H9 (cell line): ENCODE measurements around the gene MARK4. TPM values are rescaled to one million over a fixed set of nuclear protein-coding genes. Genes with fewer than 3 reads are reported as not detected.

Experiments
- DNase-seq: peaks from one replicate; pipeline ENCODE4 v3.0.0-alpha.2; 2017
- H2AFZ ChIP-seq: one replicate; pipeline ENCODE4 v1.6.1; 2013; ENCODE audit warnings: mild to moderate bottlenecking, low read length, control low read depth, moderate library complexity
- H2AK5ac ChIP-seq: 2 replicates; pipeline ENCODE4 v1.6.1; 2013; ENCODE audit warnings: low read length, control low read depth, mixed read lengths; ENCODE audit not compliant: insufficient read length
- H2BK120ac ChIP-seq: one replicate; pipeline ENCODE4 v1.6.1; 2013; ENCODE audit warnings: low read depth, mild to moderate bottlenecking, low read length, control low read depth, inconsistent platforms; ENCODE audit not compliant: poor library complexity, severe bottlenecking
- H2BK12ac ChIP-seq: 2 replicates; pipeline ENCODE4 v1.6.1; 2013; ENCODE audit warnings: low read length, control low read depth, mixed read lengths, low read depth; ENCODE audit not compliant: insufficient read length
- H2BK15ac ChIP-seq: 2 replicates; pipeline ENCODE4 v1.6.1; 2013; ENCODE audit warnings: low read depth, low read length, control low read depth
- H2BK20ac ChIP-seq: one replicate; pipeline ENCODE4 v1.6.1; 2013; ENCODE audit warnings: low read depth, mild to moderate bottlenecking, low read length, control low read depth, inconsistent platforms; ENCODE audit not compliant: poor library complexity, severe bottlenecking
- H2BK5ac ChIP-seq: 2 replicates; pipeline ENCODE4 v1.6.1; 2013; ENCODE audit warnings: low read length, control low read depth, mixed read lengths; ENCODE audit not compliant: insufficient read length
- H3K14ac ChIP-seq: 2 replicates; pipeline ENCODE4 v1.6.1; 2013; ENCODE audit warnings: low read length, control low read depth; ENCODE audit not compliant: insufficient read depth
- H3K18ac ChIP-seq: 2 replicates; pipeline ENCODE4 v1.6.1; 2013; ENCODE audit warnings: low read depth, mild to moderate bottlenecking, mixed read lengths, low read length, control low read depth; ENCODE audit not compliant: insufficient read length
- H3K23ac ChIP-seq: 2 replicates; pipeline ENCODE4 v1.6.1; 2013; ENCODE audit warnings: low read length, control low read depth, mixed read lengths, low read depth; ENCODE audit not compliant: insufficient read length
- H3K23me2 ChIP-seq: 2 replicates; pipeline ENCODE4 v1.6.1; 2013; ENCODE audit warnings: low read depth, mild to moderate bottlenecking, mixed read lengths, low read length, control low read depth; ENCODE audit not compliant: insufficient read length, poor library complexity, severe bottlenecking
- H3K27ac ChIP-seq: 2 replicates; pipeline ENCODE4 v1.5.1; 2013; ENCODE audit warnings: low read length, control low read depth, mixed read lengths, low read depth; ENCODE audit not compliant: insufficient read length
- H3K27me3 ChIP-seq: 2 replicates; pipeline ENCODE4 v1.6.1; 2013; ENCODE audit warnings: low read length, control low read depth, inconsistent platforms; ENCODE audit not compliant: insufficient read depth
- H3K4ac ChIP-seq: 2 replicates; pipeline ENCODE4 v1.6.1; 2013; ENCODE audit warnings: low read depth, mild to moderate bottlenecking, control low read depth, inconsistent platforms, low read length, moderate library complexity
- H3K4me1 ChIP-seq: 2 replicates; pipeline ENCODE4 v1.6.1; 2013; ENCODE audit warnings: low read length, control low read depth, inconsistent platforms; ENCODE audit not compliant: insufficient read depth
- H3K4me2 ChIP-seq: 2 replicates; pipeline ENCODE4 v1.6.1; 2013; ENCODE audit warnings: low read length, control low read depth, mixed read lengths; ENCODE audit not compliant: insufficient read length, insufficient read depth
- H3K56ac ChIP-seq: 2 replicates; pipeline ENCODE4 v1.6.1; 2013; ENCODE audit warnings: low read depth, mild to moderate bottlenecking, mixed read lengths, low read length, control low read depth; ENCODE audit not compliant: insufficient read length
- H3K79me1 ChIP-seq: 2 replicates; pipeline ENCODE4 v1.6.1; 2013; ENCODE audit warnings: low read depth, mild to moderate bottlenecking, moderate library complexity, low read length, control low read depth, inconsistent platforms; ENCODE audit not compliant: insufficient read depth, poor library complexity, severe bottlenecking
- H3K79me2 ChIP-seq: 2 replicates; pipeline ENCODE4 v1.6.1; 2013; ENCODE audit warnings: low read length, control low read depth, inconsistent platforms; ENCODE audit not compliant: insufficient read depth
- H3K9ac ChIP-seq: 2 replicates; pipeline ENCODE4 v1.6.1; 2013; ENCODE audit warnings: low read length, control low read depth, mixed read lengths; ENCODE audit not compliant: insufficient read length; ENCODE audit errors: extremely low read depth
- H3K9me3 ChIP-seq: one replicate; pipeline ENCODE4 v1.6.1; 2013; ENCODE audit warnings: low read depth, low read length, inconsistent platforms; ENCODE audit not compliant: control insufficient read depth
- H3T11ph ChIP-seq: one replicate; pipeline ENCODE4 v1.6.1; 2013; ENCODE audit warnings: mild to moderate bottlenecking, low read length, control low read depth, inconsistent platforms
- H4K20me1 ChIP-seq: one replicate; pipeline ENCODE4 v1.6.1; 2013; ENCODE audit not compliant: control insufficient read depth, insufficient read length, insufficient read depth
- H4K5ac ChIP-seq: 2 replicates; pipeline ENCODE4 v1.6.1; 2013; ENCODE audit warnings: low read depth, mild to moderate bottlenecking, mixed read lengths, low read length, control low read depth; ENCODE audit not compliant: insufficient read length
- H4K8ac ChIP-seq: replicated peaks from 2 replicates; pipeline ENCODE4 v1.6.1; 2013; ENCODE audit warnings: low read length, control low read depth, mixed read lengths, low read depth; ENCODE audit not compliant: insufficient read length
- H4K91ac ChIP-seq: 2 replicates; pipeline ENCODE4 v1.6.1; 2013; ENCODE audit warnings: low read depth, mild to moderate bottlenecking, moderate library complexity, mixed read lengths, low read length, control low read depth; ENCODE audit not compliant: insufficient read length
- H3K27ac Mint-ChIP-seq, 3 experiments: 2 replicates in 2 of 3; 3 replicates in 1 of 3; pipeline ENCODE4 v1.8.0; 2020 to 2021; ENCODE audit warnings: mixed read lengths in 3 of 3, mild to moderate bottlenecking in 1 of 3, moderate library complexity in 1 of 3
- H3K27me3 Mint-ChIP-seq: 2 replicates; pipeline ENCODE4 v1.8.0; 2021; ENCODE audit warnings: low read depth, mild to moderate bottlenecking, moderate library complexity, mixed read lengths
- H3K36me3 Mint-ChIP-seq, 3 experiments: 2 replicates in 2 of 3; 3 replicates in 1 of 3; pipeline ENCODE4 v1.8.0; 2020 to 2021; ENCODE audit warnings: low read depth in 3 of 3, mixed read lengths in 3 of 3; ENCODE audit not compliant: insufficient read depth in 1 of 3
- H3K4me1 Mint-ChIP-seq, 2 experiments: 2 replicates each; pipeline ENCODE4 v1.8.0; 2020; ENCODE audit warnings: mixed read lengths in 2 of 2
- H3K4me3 Mint-ChIP-seq, 2 experiments: 2 replicates in 1 of 2; 3 replicates in 1 of 2; pipeline ENCODE4 v1.8.0; 2020 to 2021; ENCODE audit warnings: mild to moderate bottlenecking in 2 of 2, mixed read lengths in 2 of 2, moderate library complexity in 1 of 2
- H3K9me3 Mint-ChIP-seq, 2 experiments: 2 replicates in 1 of 2; 3 replicates in 1 of 2; pipeline ENCODE4 v1.8.0; 2020; ENCODE audit warnings: mild to moderate bottlenecking in 2 of 2, mixed read lengths in 2 of 2, moderate library complexity in 1 of 2
- WGBS: extraction: QIAGEN DNeasy Blood & Tissue Kit; methylation state at CpG from one replicate; pipeline ENCODE4 v1.1.7; 2013; ENCODE audit warnings: missing lambda C conversion rate, low lambda C conversion rate, mixed read lengths; ENCODE audit not compliant: insufficient read length; ENCODE audit errors: extremely low coverage; 5-methylcytosine and 5-hydroxymethylcytosine counted together
- total RNA-seq: library from RNA; stranded (reverse); gene quantifications from 2 replicates; pipeline ENCODE4 v1.2.1, GENCODE V29; 2021
- TF ChIP-seq, protein P1 (sequence below): fragments of 200-600 bp; sonication (generic); conservative IDR thresholded peaks from 3 replicates; pipeline ENCODE4 v1.8.0; 2021; ENCODE audit warnings: antibody characterized with exemption, mild to moderate bottlenecking

Gene MARK4
- total RNA-seq, 1 experiment from 2014 or later = 44.7 TPM

DNA sequence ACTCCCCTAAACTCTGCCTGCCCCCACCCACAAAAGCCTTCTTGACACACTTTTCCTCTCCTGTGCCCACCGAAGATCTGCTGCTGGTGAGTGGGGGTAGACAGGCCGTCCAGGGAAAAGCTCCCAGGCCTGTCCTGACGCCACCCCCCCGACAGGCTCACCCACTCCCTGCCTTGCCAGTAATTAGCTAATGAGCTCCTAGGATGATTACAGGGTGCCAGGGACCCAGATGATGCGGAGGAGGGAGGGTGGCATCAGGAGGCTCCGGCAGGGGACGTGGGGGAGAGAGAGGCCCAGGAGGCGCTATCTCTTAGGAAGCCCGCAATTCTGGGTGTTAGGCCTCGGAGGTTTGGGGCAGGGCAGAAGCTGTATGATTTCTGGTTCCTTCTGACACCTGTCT lies 27.0 kb downstream of the MARK4 start:
- H3K27ac Mint-ChIP-seq = no peak overlapping the region; a peak in 1 of 7 replicates
- H2BK20ac ChIP-seq = no peak overlapping the region
- no peak overlapping the region for H3K4me3 Mint-ChIP-seq

More for the DNA sequence above, 27.0 kb downstream of the MARK4 start:
- Histone ChIP-seq H3K9ac (no peak overlapping the region), H3K27me3 (no peaks in the 10 kb centered on the region), H3K27ac (no peak overlapping the region), H4K20me1 (no peaks in the 10 kb centered on the region), H3K4me2 (no peak overlapping the region), H2BK120ac (no peak overlapping the region), H3K79me2 (no peaks in the 10 kb centered on the region), H2BK5ac (no peak overlapping the region), H3K9me3 (no peaks in the 10 kb centered on the region), H2BK15ac (no peak overlapping the region), H2AFZ (no peak overlapping the region), H3K4ac (no peak overlapping the region), H4K5ac (no peak overlapping the region), H2AK5ac (no peak overlapping the region), H3K18ac (no peak overlapping the region), H2BK12ac (no peak overlapping the region), H3K56ac (no peak overlapping the region), H3K14ac (no peak overlapping the region), H3K23ac (no peak overlapping the region), H4K8ac (no peak overlapping the region), H3K79me1 (no peaks in the 10 kb centered on the region), H3T11ph (no peak overlapping the region), H4K91ac (no peak overlapping the region), H3K23me2 (no peaks in the 10 kb centered on the region), H3K4me1 (no peaks in the 10 kb centered on the region)
- Mint-ChIP-seq H3K9me3 (no peaks in the 10 kb centered on the region), H3K27me3 (no peaks in the 10 kb centered on the region), H3K36me3 (peaks cover 17 to 59% (median 57%) of the 10 kb centered on the region in 3 experiments), H3K4me1 (peaks cover 0 to 5% of the 10 kb centered on the region in 2 experiments; a peak in 2 of 4 replicates)
- DNase-seq = no peak
- TF ChIP-seq, protein P1, sequence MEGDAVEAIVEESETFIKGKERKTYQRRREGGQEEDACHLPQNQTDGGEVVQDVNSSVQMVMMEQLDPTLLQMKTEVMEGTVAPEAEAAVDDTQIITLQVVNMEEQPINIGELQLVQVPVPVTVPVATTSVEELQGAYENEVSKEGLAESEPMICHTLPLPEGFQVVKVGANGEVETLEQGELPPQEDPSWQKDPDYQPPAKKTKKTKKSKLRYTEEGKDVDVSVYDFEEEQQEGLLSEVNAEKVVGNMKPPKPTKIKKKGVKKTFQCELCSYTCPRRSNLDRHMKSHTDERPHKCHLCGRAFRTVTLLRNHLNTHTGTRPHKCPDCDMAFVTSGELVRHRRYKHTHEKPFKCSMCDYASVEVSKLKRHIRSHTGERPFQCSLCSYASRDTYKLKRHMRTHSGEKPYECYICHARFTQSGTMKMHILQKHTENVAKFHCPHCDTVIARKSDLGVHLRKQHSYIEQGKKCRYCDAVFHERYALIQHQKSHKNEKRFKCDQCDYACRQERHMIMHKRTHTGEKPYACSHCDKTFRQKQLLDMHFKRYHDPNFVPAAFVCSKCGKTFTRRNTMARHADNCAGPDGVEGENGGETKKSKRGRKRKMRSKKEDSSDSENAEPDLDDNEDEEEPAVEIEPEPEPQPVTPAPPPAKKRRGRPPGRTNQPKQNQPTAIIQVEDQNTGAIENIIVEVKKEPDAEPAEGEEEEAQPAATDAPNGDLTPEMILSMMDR = no peak
- no CpG with 5 or more reads among the region's 10 CpGs for WGBS
